Sigmoid colon (tissue), 4 donors: ENCODE measurements around the gene IRF2.

Experiments used
- EP300 ChIP-seq, 4 donors: sonication (generic); formaldehyde crosslinking; IDR thresholded peaks; one replicate each; pipeline ENCODE4 v1.6.1; 2017; ENCODE audit warnings: antibody characterized with exemption in 4 of 4
- POLR2A ChIP-seq, 2 donors: fragments of 450-650 bp; IDR thresholded peaks; one replicate each; pipeline ENCODE4 v1.6.1; 2016; ENCODE audit warnings: antibody characterized with exemption in 2 of 2, mild to moderate bottlenecking in 2 of 2, moderate library complexity in 2 of 2

DNA sequence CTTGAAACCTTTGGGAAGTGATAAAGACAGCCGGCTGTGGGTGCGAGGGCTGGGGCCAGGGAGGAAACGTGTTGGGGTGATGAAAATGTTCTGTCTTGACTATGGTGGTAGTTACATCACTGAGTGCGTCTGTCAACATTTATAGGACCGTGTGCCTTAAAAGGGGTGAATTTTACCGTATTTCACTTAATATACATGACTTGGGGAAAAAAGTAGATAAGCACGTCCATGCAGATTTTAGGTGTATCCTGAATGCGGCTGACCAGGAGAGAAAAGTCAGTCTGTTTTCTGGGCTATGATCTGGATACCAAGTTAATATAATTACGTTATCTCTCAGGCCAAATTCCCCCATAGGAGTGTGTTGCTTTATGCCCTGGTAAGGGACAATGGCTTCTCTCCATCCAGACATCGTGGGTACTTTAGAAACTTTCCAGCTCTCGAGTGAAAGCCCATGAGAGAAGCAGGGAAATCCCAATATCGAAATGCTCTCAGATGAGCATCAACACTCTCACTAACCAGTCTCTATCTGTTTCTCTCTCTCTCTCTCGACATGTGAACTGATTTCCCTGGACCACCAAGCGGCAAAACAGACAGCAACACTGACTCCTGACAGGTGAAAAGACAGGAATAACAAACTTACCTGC, 71.5 kb downstream of the IRF2 start:
- no peak for TF ChIP-seq POLR2A (IDR thresholded peaks at IDR 0.05)
- no peak for TF ChIP-seq EP300 (IDR thresholded peaks at IDR 0.05)
